ENCODE data around the gene LARGE1.

GRCh38 chr22:33831651-33832050 lies 88.6 kb downstream of the LARGE1 start:
- no peak for TF ChIP-seq CTCF (IDR thresholded peaks at IDR 0.05)
- TF ChIP-seq EP300 (IDR thresholded peaks at IDR 0.05), result no peak

All from tibial nerve (tissue), 4 donors.